Cardiac fibroblast (primary cell): ENCODE results near the gene VRTN.
"Not testable (repeated sequence)": the region's sequence is repeated elsewhere in the genome, so short reads cannot be mapped to it uniquely, and the experiment has no call there.

Source experiments
- DNase-seq, 2 donors: peaks; one replicate each; pipeline versions ENCODE4 v3.0.0 to v3.0.0-alpha.2; 2010; ENCODE audit warnings: low read depth in 2 of 2
- H3K4me3 ChIP-seq, 2 donors: replicated peaks in 1 of 2; 1 replicate in 1 of 2; 2 replicates in 1 of 2; pipeline ENCODE4 v1.5.1; 2011; ENCODE audit warnings: low read depth in 2 of 2, low read length in 2 of 2, mild to moderate bottlenecking in 2 of 2, moderate library complexity in 1 of 2
- TF ChIP-seq, protein P1 (sequence below): IDR thresholded peaks from one replicate; pipeline ENCODE4 v1.5.1; 2011; ENCODE audit warnings: low read depth, mild to moderate bottlenecking, low read length, inconsistent platforms

The VRTN gene

DNA sequence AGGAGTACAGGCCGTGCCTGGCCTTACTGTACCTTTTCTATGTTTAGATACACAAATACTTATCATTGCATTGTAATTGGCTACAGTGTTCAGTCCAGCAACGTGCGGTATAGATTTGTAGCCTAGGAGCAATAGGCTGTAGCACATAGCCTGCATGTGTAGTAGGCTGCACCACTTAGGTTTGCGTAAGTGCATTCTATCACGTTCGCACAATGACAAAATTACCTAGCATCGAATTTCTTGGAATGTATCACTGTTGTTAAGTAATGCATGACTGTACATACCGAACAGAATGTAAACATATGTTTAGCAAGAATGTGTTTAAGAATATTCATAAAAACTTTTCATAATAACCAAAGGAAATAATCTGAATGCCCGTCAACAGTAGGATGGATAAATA, 31.9 kb downstream of the VRTN start:
- TF ChIP-seq, protein P1, sequence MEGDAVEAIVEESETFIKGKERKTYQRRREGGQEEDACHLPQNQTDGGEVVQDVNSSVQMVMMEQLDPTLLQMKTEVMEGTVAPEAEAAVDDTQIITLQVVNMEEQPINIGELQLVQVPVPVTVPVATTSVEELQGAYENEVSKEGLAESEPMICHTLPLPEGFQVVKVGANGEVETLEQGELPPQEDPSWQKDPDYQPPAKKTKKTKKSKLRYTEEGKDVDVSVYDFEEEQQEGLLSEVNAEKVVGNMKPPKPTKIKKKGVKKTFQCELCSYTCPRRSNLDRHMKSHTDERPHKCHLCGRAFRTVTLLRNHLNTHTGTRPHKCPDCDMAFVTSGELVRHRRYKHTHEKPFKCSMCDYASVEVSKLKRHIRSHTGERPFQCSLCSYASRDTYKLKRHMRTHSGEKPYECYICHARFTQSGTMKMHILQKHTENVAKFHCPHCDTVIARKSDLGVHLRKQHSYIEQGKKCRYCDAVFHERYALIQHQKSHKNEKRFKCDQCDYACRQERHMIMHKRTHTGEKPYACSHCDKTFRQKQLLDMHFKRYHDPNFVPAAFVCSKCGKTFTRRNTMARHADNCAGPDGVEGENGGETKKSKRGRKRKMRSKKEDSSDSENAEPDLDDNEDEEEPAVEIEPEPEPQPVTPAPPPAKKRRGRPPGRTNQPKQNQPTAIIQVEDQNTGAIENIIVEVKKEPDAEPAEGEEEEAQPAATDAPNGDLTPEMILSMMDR: no peak
- H3K4me3 ChIP-seq: no peak overlapping the region
- no peak for DNase-seq

DNA sequence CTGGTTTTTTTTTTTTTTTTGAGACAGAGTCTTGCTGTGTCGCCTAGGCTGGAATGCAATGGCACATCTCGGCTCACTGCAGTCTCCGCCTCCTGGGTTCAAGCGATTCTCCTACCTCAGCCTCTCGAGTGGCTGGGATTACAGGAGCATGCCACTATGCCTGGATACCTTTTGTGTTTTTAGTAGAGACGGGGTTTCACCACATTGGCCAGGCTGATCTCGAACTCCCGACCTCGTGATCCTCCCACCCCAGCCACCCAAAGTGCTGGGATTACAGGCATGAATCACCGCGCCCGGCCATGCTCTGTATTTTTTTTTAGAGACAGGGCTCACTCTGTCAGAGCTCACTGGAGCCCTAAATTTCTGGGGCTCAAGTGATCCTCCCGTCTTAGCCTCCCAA, 32.6 kb downstream of the VRTN start:
- DNase-seq: no peak
- TF ChIP-seq, protein P1: no peak
- H3K4me3 ChIP-seq: no peak overlapping the region

DNA sequence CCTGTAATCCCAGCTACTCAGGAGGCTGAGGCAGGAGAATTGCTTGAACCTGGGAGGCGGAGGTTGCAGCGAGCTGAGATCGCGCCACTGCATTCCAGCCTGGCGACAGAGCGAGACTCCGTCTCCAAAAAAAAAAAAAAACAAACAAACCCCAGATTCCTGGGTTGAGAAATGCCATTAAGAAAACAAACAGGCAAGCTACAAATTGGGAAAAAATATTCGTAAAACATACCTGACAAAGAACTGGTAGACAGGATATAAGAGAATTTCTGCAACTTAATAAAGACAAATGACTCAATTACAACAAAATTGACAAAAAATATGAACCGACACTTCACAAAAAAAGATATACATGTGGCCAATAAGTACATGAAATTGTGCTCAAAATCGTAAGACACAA, 33.3 kb downstream of the VRTN start:
- H3K4me3 ChIP-seq, DNase-seq: not testable (repeated sequence)

DNA sequence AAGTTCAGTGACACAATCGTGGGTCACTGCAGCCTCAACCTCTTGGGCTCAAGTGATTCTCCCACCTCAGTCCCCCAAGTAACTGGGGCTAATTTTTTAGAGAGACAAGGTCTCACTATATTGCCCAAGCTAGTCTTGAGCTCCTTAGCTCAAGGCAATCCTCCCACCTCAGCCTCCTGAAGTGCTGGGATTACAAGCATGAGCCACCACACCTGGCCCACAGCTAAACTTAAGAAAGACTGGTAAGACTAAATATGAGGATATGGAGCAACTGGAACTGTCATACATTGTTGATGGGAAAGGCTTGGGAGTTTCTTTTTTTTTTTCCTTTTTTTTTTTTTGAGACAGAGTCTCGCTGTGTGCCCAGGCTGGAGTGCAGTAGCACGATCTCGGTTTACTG, 34.0 kb downstream of the VRTN start:
- DNase-seq: no peak
- TF ChIP-seq, protein P1: no peak
- H3K4me3 ChIP-seq: no peak overlapping the region

DNA sequence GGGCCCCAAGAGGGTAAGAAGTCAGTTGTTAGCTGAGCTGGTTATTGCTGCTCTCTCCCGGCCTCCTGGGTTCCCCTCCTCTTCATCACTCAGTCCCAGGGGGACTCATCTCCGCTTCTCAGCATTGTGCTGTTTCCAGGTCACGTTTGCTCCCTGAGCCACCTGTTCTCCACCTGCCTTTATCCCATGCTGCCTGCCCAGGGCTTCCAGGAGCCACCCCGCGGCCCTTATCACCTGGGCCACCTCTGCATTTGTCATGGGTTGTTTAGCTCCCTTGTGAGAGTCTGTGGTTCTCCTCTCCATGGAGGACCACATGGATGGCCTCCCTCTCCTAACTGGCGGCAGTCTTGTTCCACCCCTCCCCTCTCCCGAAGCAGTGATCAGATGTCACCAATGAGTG, 41.7 kb downstream of the VRTN start:
- TF ChIP-seq, protein P1: no peak
- no peak overlapping the region for H3K4me3 ChIP-seq
- DNase-seq: no peak

DNA sequence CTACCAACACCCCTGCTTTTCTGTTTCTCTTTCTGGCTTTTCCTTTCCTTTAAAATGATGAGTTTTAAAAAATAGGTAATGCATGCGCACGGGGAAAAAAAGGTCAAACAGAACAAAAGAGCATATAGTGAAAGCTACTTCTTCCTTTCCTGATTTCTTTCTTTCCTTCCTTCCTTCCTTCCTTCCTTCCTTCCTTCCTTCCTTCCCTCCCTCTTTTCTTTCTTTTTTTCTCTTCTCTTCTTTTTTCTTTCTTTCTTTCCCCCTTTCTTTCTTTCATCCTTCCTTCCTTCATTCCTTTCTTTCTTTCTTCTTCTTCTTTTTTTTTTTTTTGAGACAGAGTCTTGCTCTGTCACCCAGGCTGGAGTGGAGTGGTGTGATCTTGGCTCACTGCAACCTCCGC, 42.2 kb downstream of the VRTN start:
- not testable (repeated sequence) for DNase-seq, H3K4me3 ChIP-seq

DNA sequence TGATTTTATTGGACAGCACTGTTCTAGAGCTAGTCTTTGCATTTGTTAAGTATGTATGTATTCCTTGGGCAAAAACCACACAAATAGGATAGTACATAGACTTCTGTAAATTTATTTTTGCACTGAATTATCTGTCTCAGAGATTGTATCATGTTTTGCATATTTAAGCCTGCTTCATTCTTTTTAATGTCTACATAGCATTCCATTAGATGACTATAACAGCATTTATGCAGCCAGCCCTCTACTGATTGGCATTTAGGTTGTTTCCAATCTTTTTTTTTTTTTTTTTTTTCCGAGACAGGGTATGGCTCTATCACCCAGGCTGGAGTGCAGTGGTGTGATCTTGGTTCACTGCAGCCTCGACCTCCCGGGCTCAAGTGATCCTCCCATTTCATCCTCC, 43.2 kb downstream of the VRTN start:
- DNase-seq: no peak
- TF ChIP-seq, protein P1: no peak
- H3K4me3 ChIP-seq: no peak overlapping the region

DNA sequence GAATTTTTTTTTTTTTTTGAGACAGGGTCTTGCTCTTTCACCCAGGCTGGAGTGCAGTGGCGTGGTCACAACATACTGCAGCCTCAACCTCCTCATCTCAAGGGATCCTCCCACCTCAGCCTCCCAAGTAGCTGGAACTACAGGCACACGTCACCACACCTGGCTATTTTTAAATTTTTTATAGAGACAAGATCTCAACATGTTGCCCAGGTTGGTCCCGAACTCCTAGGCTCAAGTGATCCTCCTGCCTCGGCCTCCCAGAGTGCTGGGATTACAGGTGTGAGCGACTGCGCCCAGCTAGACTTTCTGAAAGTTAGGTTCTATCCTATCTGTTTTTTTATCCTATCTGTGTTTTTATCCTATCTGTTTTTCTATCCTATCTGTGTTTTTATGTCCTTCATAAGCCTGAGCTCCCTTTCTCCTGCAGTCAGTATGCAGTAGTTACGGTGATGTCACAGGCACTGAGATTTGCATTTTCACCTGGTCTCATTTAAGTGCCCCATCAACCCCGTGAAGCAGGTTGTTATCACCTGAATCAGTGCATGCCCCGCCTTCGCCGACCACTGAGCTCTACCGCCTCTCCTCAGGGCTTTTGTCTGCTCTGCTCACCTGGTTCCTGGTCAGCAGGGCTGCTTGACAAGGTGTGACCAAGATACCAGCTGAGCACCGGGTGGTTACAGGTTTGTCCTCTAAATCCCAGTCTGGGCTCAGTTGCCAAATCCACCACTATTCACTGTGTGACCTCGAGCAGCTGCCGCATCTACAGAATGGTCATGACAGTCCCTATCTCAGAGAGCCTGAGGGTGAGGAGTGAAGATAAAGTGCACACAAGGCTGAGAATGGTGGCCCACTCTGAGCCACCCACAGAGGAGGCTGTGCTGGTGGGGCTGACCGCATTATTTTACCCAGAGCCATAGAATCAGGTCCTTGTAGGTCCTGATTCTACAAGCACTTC, 44.6 kb downstream of the VRTN start:
- no peak overlapping the region for H3K4me3 ChIP-seq
- TF ChIP-seq, protein P1: no peak
- DNase-seq: no peak
